IMR-90 (cell line): Measurements from ENCODE around the gene PLOD3. TPM values are rescaled to one million over a fixed set of nuclear protein-coding genes. Genes with fewer than 3 reads are reported as not detected.

ENCODE experiments used
- ATAC-seq: fragments of 200-7000 bp; cut with Tn5 transposase; 2 replicates; pipeline ENCODE4 v1.9.1; 2020; ENCODE audit warnings: low read depth, mild to moderate bottlenecking, moderate library complexity
- BruUV-seq: library from RNA; stranded (reverse); fragments of 400-500 nt; replicated peaks from 2 replicates; lab custom pipeline; 2021; lab: Mats Ljungman, UMichigan
- CTCF ChIA-PET: fragments of 300-600 bp; formaldehyde crosslinking; extraction: SDS; loops from one replicate; lab custom pipeline; 2021; ENCODE audit warnings: antibody characterized with exemption; lab: Yijun Ruan, JAX
- POLR2A ChIA-PET: fragments of 300-600 bp; sonication (Branson Sonifier 250); formaldehyde crosslinking; loops from one replicate; lab custom pipeline; 2022; ENCODE audit warnings: antibody characterized with exemption; ENCODE audit not compliant: unreplicated experiment; lab: Charles Lee
- DNase-seq: peaks from one replicate; pipeline ENCODE4 v3.0.0; 2013
- H2AFZ ChIP-seq: replicated peaks from 2 replicates; pipeline ENCODE3; 2013; ENCODE audit warnings: low read length, mild to moderate bottlenecking; ENCODE audit not compliant: poor library complexity
- H2AK5ac ChIP-seq: 2 replicates; pipeline ENCODE4 v1.6.1; 2013; ENCODE audit warnings: low read depth, low read length, inconsistent platforms
- H2AK9ac ChIP-seq: replicated peaks from 2 replicates; pipeline ENCODE3; 2013; ENCODE audit warnings: mild to moderate bottlenecking, low read depth, low read length, moderate library complexity; ENCODE audit not compliant: poor library complexity
- H2BK120ac ChIP-seq: 2 replicates; pipeline ENCODE4 v1.6.1; 2013; ENCODE audit warnings: low read depth, low read length, inconsistent platforms
- H2BK15ac ChIP-seq: 3 replicates; pipeline ENCODE4 v1.6.1; 2013; ENCODE audit warnings: low read depth, low read length, inconsistent platforms
- H2BK20ac ChIP-seq: 2 replicates; pipeline ENCODE4 v1.6.1; 2013; ENCODE audit warnings: low read depth, mild to moderate bottlenecking, inconsistent platforms, low read length, moderate library complexity
- H2BK5ac ChIP-seq: 2 replicates; pipeline ENCODE4 v1.6.1; 2013; ENCODE audit warnings: mild to moderate bottlenecking, low read depth, low read length, inconsistent platforms; ENCODE audit not compliant: poor library complexity, severe bottlenecking
- H3K14ac ChIP-seq: replicated peaks from 2 replicates; pipeline ENCODE4 v1.6.1; 2013; ENCODE audit warnings: low read depth, low read length, inconsistent platforms
- H3K18ac ChIP-seq: 2 replicates; pipeline ENCODE4 v1.6.1; 2013; ENCODE audit warnings: low read depth, low read length, control low read depth
- H3K23ac ChIP-seq: 2 replicates; pipeline ENCODE4 v1.6.1; 2013; ENCODE audit warnings: low read depth, low read length, inconsistent platforms
- H3K27ac ChIP-seq: 2 replicates; pipeline ENCODE4 v1.5.1; 2013; ENCODE audit warnings: mild to moderate bottlenecking, control low read depth, low read length; ENCODE audit not compliant: insufficient read depth
- H3K27me3 ChIP-seq: 2 replicates; pipeline ENCODE4 v1.6.1; 2013; ENCODE audit warnings: low read length; ENCODE audit not compliant: control insufficient read depth, insufficient read depth
- H3K36me3 ChIP-seq: 2 replicates; pipeline ENCODE4 v1.6.1; 2013; ENCODE audit warnings: low read length, mixed read lengths; ENCODE audit not compliant: control insufficient read depth, insufficient read depth
- H3K4ac ChIP-seq: 2 replicates; pipeline ENCODE4 v1.6.1; 2013; ENCODE audit warnings: low read depth, low read length, inconsistent platforms
- H3K4me1 ChIP-seq: 2 replicates; pipeline ENCODE4 v1.6.1; 2013; ENCODE audit warnings: low read length, mixed read lengths; ENCODE audit not compliant: control insufficient read depth, insufficient read depth
- H3K4me2 ChIP-seq: 2 replicates; pipeline ENCODE4 v1.6.1; 2013; ENCODE audit warnings: low read depth, mild to moderate bottlenecking, control low read depth, low read length, moderate library complexity
- H3K4me3 ChIP-seq: 2 replicates; pipeline ENCODE4 v1.5.1; 2013; ENCODE audit warnings: low read depth, mild to moderate bottlenecking, control low read depth, low read length, moderate library complexity; ENCODE audit not compliant: insufficient read depth
- H3K56ac ChIP-seq: 2 replicates; pipeline ENCODE4 v1.6.1; 2013; ENCODE audit warnings: low read length, inconsistent platforms; ENCODE audit not compliant: insufficient read depth; ENCODE audit errors: extremely low read depth
- H3K79me1 ChIP-seq, 2 experiments: 2 replicates each; pipeline ENCODE4 v1.6.1; 2013; ENCODE audit warnings: low read length in 2 of 2, inconsistent platforms in 1 of 2, low read depth in 1 of 2
- H3K9ac ChIP-seq: 2 replicates; pipeline ENCODE4 v1.6.1; 2013; ENCODE audit warnings: low read depth, low read length, control low read depth
- H3K9me1 ChIP-seq: 2 replicates; pipeline ENCODE4 v1.6.1; 2013; ENCODE audit warnings: low read length, inconsistent platforms; ENCODE audit not compliant: insufficient read depth
- H3K9me3 ChIP-seq: 2 replicates; pipeline ENCODE4 v1.6.1; 2013; ENCODE audit warnings: low read length; ENCODE audit not compliant: control insufficient read depth, insufficient read depth
- H4K20me1 ChIP-seq: 2 replicates; pipeline ENCODE4 v1.6.1; 2013; ENCODE audit warnings: low read length, inconsistent platforms; ENCODE audit not compliant: insufficient read depth
- H4K5ac ChIP-seq: 2 replicates; pipeline ENCODE4 v1.6.1; 2013; ENCODE audit warnings: mild to moderate bottlenecking, low read depth, low read length, control low read depth
- H4K8ac ChIP-seq, 2 experiments: 2 replicates each; pipeline ENCODE4 v1.6.1; 2013; ENCODE audit warnings: low read depth in 2 of 2, low read length in 2 of 2, control low read depth in 1 of 2, inconsistent platforms in 1 of 2
- H4K91ac ChIP-seq: 2 replicates; pipeline ENCODE4 v1.6.1; 2013; ENCODE audit warnings: low read depth, low read length, inconsistent platforms; ENCODE audit not compliant: insufficient read depth
- BHLHE40 ChIP-seq: fragments of 150-350 bp; IDR thresholded peaks from 2 replicates; pipeline ENCODE4 v1.6.1; 2016; ENCODE audit warnings: mild to moderate bottlenecking, low read depth, low read length
- CHD1 ChIP-seq: IDR thresholded peaks from 2 replicates; pipeline ENCODE4 v1.6.1; 2012; ENCODE audit warnings: low read depth, low read length, improper control_type of control experiment
- NFE2L2 ChIP-seq: fragments of 150-350 bp; IDR thresholded peaks from 2 replicates; pipeline ENCODE4 v1.6.1; 2016; ENCODE audit warnings: low read depth, mild to moderate bottlenecking, low read length
- POLR2A ChIP-seq: IDR thresholded peaks from 2 replicates; pipeline ENCODE4 v1.6.1; 2012; ENCODE audit warnings: mild to moderate bottlenecking, low read depth, low read length
- RFX5 ChIP-seq: IDR thresholded peaks from 2 replicates; pipeline ENCODE4 v1.8.0; 2012; ENCODE audit warnings: low read depth, mild to moderate bottlenecking, low read length, moderate library complexity
- SMC3 ChIP-seq: fragments of 150-350 bp; IDR thresholded peaks from 2 replicates; pipeline ENCODE4 v1.6.1; 2016; ENCODE audit warnings: low read depth, mild to moderate bottlenecking, antibody characterized with exemption, low read length, moderate library complexity
- WGBS, 2 experiments: methylation state at CpG; one replicate each; pipeline versions ENCODE4 v1.1.5 to v1.1.7; 2013; ENCODE audit warnings: missing lambda C conversion rate in 2 of 2; ENCODE audit not compliant: insufficient read length in 1 of 2; ENCODE audit errors: extremely low coverage in 2 of 2; 5-methylcytosine and 5-hydroxymethylcytosine counted together
- dilution Hi-C: fragments of 300-500 bp; cut with HindIII; formaldehyde crosslinking; loops from one replicate; pipeline ENCODE4 v1.14.3; 2018; ENCODE audit warnings: low sequenced_read_pairs; ENCODE audit not compliant: unreplicated experiment
- in situ Hi-C: fragments of 300-500 bp; cut with MboI; formaldehyde crosslinking; loops from 3 replicates; pipeline ENCODE4 v1.14.3; 2019; ENCODE audit warnings: low sequenced_read_pairs, inconsistent platforms, mixed read lengths
- intact Hi-C: fragments of 100-400 bp; cut with micrococcal nuclease; formaldehyde crosslinking; loops from 2 replicates; pipeline ENCODE4 v1.10.0; 2022
- polyA plus RNA-seq, 3 experiments: library from polyadenylated mRNA; depleted of rRNA; stranded (reverse); fragments of >200 nt; gene quantifications; 2 replicates each; pipeline ENCODE4 v1.2.3, GENCODE V29; 2012; ENCODE audit warnings: low replicate concordance in 1 of 3
- total RNA-seq: library from RNA; depleted of rRNA; stranded (reverse); fragments of >200 nt; gene quantifications from 2 replicates; pipeline ENCODE4 v1.2.3, GENCODE V29; 2012

PLOD3 gene
- total and polyA plus RNA-seq, 2 of the 4 experiments (the other 2 are of a cell fraction), result 21.7 to 159 TPM

DNA sequence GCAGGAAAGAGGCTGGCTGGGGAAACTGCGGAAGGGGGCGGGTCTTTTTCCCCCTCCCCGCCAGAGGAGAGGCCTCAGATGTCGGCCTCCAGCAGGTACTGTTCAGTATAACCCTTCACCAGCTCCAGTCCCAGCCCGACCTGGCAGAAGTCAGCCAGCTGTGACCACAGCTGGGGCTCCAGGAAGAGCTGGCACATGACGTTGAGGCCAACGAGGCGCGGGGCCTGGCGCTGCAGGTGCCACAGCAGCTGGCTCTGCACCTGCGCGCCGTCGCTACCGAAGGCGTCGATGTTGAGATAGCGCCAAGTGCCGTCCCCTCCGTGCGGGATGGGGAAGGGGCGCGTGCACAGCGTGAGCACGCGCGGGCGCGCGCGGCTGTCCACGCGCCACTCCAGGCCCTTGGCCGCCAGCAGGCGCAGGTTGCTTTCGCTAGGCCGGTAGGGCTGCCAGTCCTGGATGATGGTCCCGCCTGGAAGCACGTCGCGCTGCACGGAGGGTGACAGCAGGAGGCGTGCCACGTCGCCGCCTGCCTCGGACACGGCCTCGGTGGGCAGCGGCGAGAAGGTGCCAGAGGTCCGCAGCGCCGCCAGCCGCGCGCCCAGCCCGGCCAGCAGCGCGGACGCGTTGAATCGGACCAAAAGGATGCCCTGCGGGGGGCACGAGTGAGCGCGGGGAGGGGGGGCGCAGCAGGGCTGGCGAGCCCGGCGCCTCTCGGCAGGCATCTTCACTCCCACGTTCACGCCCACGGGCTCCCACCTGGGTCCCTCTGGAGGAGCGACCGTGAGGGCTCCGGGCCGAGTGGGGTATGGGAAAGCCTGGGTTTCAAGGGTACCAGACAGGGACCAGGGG, 45.2 kb downstream of the PLOD3 start:
- Histone ChIP-seq H3K36me3 (no peaks in the 10 kb centered on the region), H2BK15ac (no peak overlapping the region), H3K9ac (no peak overlapping the region), H3K27me3 (peaks cover 80% of the 10 kb centered on the region), H3K79me1 (peaks cover 0 to 3% of the 10 kb centered on the region in 2 experiments; a peak in 1 of 4 replicates), H4K8ac (no peak overlapping the region), H2AFZ (peak overlapping the region; percentile 72), H2BK120ac (no peak overlapping the region), H4K91ac (no peak overlapping the region), H2AK9ac (peak overlapping the region; percentile 55), H4K5ac (no peak overlapping the region), H2BK20ac (no peak overlapping the region), H3K23ac (no peak overlapping the region; the same call in 1 of the 2 replicates), H4K20me1 (no peaks in the 10 kb centered on the region; the same call in 1 of the 2 replicates), H3K14ac (no peak overlapping the region), H3K9me3 (peaks cover 2% of the 10 kb centered on the region; the same call in 1 of the 2 replicates), H2BK5ac (no peak overlapping the region), H3K4ac (no peak overlapping the region), H3K27ac (no peak overlapping the region), H3K4me3 (no peak overlapping the region), H3K18ac (no peak overlapping the region), H3K4me2 (peak overlapping the region; percentile 51; the same call in 1 of the 2 replicates), H3K56ac (no peak overlapping the region), H3K9me1 (peaks cover 14% of the 10 kb centered on the region), H2AK5ac (no peak overlapping the region; the same call in 1 of the 2 replicates), H3K4me1 (peaks cover 14% of the 10 kb centered on the region)
- no peak for DNase-seq
- no peak for ATAC-seq
- ChIA-PET POLR2A (no interaction called here), CTCF (interaction anchor here (0.6 to 0.7 kb wide), 2 partner anchors 20 to 120 kb away, joined by 3 read pairs; no protein-coding TSS in a partner anchor)
- 1% methylated on average over 39 of the region's 79 CpGs; no CpG with 5 or more reads in 1 of the 2 experiments for WGBS, 2 experiments
- intact Hi-C loops, result no loop called here
- dilution Hi-C loops, result no loop called here
- in situ Hi-C loops, result no loop called here
- no TSS peak for BruUV-seq
- no peak for TF ChIP-seq NFE2L2
- no peak for TF ChIP-seq RFX5
- TF ChIP-seq POLR2A, result no peak
- no peak for TF ChIP-seq CHD1
- no peak for TF ChIP-seq BHLHE40
- no peak for TF ChIP-seq SMC3
